Mesenteric fat pad (tissue), 1 donor: Measurements from ENCODE around the gene PSMB10. TPM values are rescaled to one million over a fixed set of nuclear protein-coding genes. Genes with fewer than 3 reads are reported as not detected.
"Not testable (repeated sequence)": the region's sequence is repeated elsewhere in the genome, so short reads cannot be mapped to it uniquely, and the experiment has no call there.

ENCODE experiments used
- DNase-seq: peaks from one replicate; pipeline ENCODE4 v3.0.0-alpha.2; 2020; ENCODE audit warnings: low spot score
- long read RNA-seq: library from polyadenylated mRNA; unstranded; transcript quantifications from one replicate; pipeline ENCODE4 v2.0.0, GENCODE V29; 2020
- total RNA-seq: library from RNA; stranded (reverse); fragmentation: NEBNext Ultra II Directional; extraction: Animal tissue kit (Norgen Biotek cat#: 25700); gene quantifications from one replicate; pipeline ENCODE4 v1.2.1, GENCODE V29; 2021
- donor health status: DM: yes; HTN: yes; CAD: no.

PSMB10 gene
- total RNA-seq, result 53.8 TPM
- long read RNA-seq, transcript PSMB10-201 (8 exons, 1,218 nt), result major isoform, 19 of 24 reads
- long read RNA-seq, partial matches to known transcripts, result 2 of 24 reads
- long read RNA-seq, other reads (novel, unspliced or antisense), result 3 of 24 reads

- DNase-seq, result no peak
These were observed at the start of gene PSMB10 for GRCh38 chr16:67936124-67936879. PSMB10 (minus strand) TSS chr16:67936850; CDS start chr16:67936749, 101 bp downstream.

GRCh38 chr16:67982011-67982696, 45.5 kb upstream of the PSMB10 start:
- no peak for DNase-seq

GRCh38 chr16:67979955-67980678, 43.5 kb upstream of the PSMB10 start, which contains the start of gene DPEP3:
DPEP3 (minus strand) TSS chr16:67980499; CDS start chr16:67980380, 119 bp downstream.
- no peak for DNase-seq

GRCh38 chr16:67977469-67978227, 41.0 kb upstream of the PSMB10 start:
- no peak for DNase-seq

- no peak for DNase-seq
These were observed 40.4 kb upstream of the PSMB10 start for GRCh38 chr16:67977005-67977404.

- no peak for DNase-seq
These were observed 39.6 kb upstream of the PSMB10 start for GRCh38 chr16:67976205-67976604.

GRCh38 chr16:67975321-67976105, 38.9 kb upstream of the PSMB10 start:
- DNase-seq, result no peak

GRCh38 chr16:67972285-67972684, 35.6 kb upstream of the PSMB10 start:
- not testable (repeated sequence) for DNase-seq

GRCh38 chr16:67971111-67971510, 34.5 kb upstream of the PSMB10 start:
- no peak for DNase-seq

- DNase-seq, result no peak
These were observed 32.8 kb upstream of the PSMB10 start for GRCh38 chr16:67969254-67970039.

- DNase-seq, result peak; percentile 95
These were observed 32.0 kb upstream of the PSMB10 start, which contains the start of gene SLC12A4 for GRCh38 chr16:67968400-67969253. SLC12A4 (minus strand) TSS chr16:67968637; CDS start chr16:67968553, 84 bp downstream.

- no peak for DNase-seq
These were observed 31.3 kb upstream of the PSMB10 start for GRCh38 chr16:67967958-67968399.

- no peak for DNase-seq
These were observed 30.7 kb upstream of the PSMB10 start for GRCh38 chr16:67967183-67967957.

- no peak for DNase-seq
These were observed 30.0 kb upstream of the PSMB10 start for GRCh38 chr16:67966549-67967182.

- DNase-seq, result no peak
These were observed 29.3 kb upstream of the PSMB10 start for GRCh38 chr16:67965668-67966548.
